ENCODE data around the gene CCDC184. TPM values are rescaled to one million over a fixed set of nuclear protein-coding genes. Genes with fewer than 3 reads are reported as not detected.
A peak's percentile ranks its signal among the peaks of the same experiment; 100 is the strongest.

Gene CCDC184
- total RNA-seq, 6 donors from 2014 or later: 0.17 to 1.3 (median 0.93) TPM

DNA sequence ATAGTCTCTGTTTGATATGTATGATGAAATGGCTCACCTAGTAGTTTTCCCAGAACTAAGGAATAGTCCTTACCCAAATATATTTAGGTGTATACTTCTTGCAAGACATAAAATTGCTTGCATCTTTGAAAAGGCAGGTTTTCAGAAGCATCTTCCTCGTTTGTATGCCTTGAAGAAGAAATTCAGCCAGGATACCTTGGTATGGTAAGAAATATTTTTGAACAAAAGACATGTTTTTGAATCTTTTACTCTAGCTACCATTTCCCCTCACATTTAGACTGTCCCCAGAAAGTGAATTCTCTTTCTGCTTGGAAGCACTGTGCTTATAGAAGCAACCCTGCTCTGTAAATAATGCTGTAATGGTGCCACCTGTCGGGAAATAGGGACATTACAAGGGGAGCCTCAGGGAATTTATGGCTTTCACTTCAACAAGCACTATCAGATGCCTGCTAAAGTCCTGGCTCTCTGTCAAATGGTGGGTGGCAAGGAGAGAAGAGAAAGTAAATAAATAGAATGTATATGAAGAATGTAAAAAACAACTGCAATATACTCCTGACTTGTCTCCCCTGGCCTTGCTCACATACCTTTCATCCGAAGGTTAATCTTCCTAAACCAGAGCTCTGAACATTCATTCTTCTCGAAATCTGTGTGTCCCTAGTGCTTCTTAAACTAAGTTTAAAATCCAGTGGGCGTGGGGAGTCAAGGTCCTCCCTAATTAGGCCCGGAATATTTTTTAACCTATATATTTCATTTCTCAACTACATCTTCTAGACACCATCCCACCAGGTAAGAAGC, 6.1 kb downstream of the CCDC184 start:
- WGBS, 2 donors: 46 to 47% methylated on average over 6 of the region's 6 CpGs
- DNase-seq (peak in 1 of 2 donors; percentile 45), ATAC-seq (ENCODE audit: low FRiP score in 2 of 2) (peak; percentile 72 to 90)

DNA sequence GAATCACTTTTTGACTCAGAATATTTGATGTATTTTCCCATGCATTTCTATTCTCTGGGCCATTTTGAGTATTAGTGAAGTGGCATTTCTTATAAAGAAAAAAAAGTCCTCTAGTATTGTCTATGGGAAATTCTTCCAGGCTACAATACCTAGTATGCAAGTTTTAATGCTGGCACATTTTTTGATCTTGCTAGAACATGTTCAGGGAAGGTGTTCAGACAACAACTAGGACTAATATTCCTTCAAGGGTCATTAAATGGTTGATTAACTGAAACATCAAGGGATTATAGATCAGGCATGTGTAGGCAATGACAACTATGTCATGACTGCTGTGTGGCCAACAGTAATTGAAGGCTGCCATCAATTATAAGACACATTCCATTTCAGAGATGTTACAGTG, 7.7 kb downstream of the CCDC184 start:
- Histone ChIP-seq H3K27me3 (no peaks in the 10 kb centered on the region), H3K36me3 (no peaks in the 10 kb centered on the region), H3K9me3 (no peaks in the 10 kb centered on the region), H3K27ac (no peak overlapping the region), H3K4me1 (peaks cover 0 to 17% (median 12%) of the 10 kb centered on the region in 4 donors), H3K4me3 (no peak overlapping the region)
- DNase-seq (no peak), ATAC-seq (ENCODE audit: low FRiP score in 2 of 2) (no peak)
- TF ChIP-seq, protein P1, sequence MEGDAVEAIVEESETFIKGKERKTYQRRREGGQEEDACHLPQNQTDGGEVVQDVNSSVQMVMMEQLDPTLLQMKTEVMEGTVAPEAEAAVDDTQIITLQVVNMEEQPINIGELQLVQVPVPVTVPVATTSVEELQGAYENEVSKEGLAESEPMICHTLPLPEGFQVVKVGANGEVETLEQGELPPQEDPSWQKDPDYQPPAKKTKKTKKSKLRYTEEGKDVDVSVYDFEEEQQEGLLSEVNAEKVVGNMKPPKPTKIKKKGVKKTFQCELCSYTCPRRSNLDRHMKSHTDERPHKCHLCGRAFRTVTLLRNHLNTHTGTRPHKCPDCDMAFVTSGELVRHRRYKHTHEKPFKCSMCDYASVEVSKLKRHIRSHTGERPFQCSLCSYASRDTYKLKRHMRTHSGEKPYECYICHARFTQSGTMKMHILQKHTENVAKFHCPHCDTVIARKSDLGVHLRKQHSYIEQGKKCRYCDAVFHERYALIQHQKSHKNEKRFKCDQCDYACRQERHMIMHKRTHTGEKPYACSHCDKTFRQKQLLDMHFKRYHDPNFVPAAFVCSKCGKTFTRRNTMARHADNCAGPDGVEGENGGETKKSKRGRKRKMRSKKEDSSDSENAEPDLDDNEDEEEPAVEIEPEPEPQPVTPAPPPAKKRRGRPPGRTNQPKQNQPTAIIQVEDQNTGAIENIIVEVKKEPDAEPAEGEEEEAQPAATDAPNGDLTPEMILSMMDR (IDR thresholded peaks at IDR 0.05): no peak
- TF ChIP-seq EP300 (IDR thresholded peaks at IDR 0.05) (no peak), POLR2AphosphoS5 (IDR thresholded peaks at IDR 0.05) (no peak), POLR2A (IDR thresholded peaks at IDR 0.05) (no peak)

More for the DNA sequence above, 6.1 kb downstream of the CCDC184 start:
- TF ChIP-seq POLR2A (IDR thresholded peaks at IDR 0.05) (no peak), EP300 (IDR thresholded peaks at IDR 0.05) (no peak)
- TF ChIP-seq, protein P1 (IDR thresholded peaks at IDR 0.05): peak; percentile 83 to 88 (median 84)
- H3K4me3 ChIP-seq: no peak overlapping the region
- peaks cover 0 to 8% (median 3%) of the 10 kb centered on the region in 4 donors for H3K27me3 ChIP-seq
- no peak overlapping the region for H3K27ac ChIP-seq
- H3K36me3 ChIP-seq: no peaks in the 10 kb centered on the region
- H3K4me1 ChIP-seq: peaks cover 3 to 17% (median 15%) of the 10 kb centered on the region in 4 donors
- no peaks in the 10 kb centered on the region for H3K9me3 ChIP-seq

DNA sequence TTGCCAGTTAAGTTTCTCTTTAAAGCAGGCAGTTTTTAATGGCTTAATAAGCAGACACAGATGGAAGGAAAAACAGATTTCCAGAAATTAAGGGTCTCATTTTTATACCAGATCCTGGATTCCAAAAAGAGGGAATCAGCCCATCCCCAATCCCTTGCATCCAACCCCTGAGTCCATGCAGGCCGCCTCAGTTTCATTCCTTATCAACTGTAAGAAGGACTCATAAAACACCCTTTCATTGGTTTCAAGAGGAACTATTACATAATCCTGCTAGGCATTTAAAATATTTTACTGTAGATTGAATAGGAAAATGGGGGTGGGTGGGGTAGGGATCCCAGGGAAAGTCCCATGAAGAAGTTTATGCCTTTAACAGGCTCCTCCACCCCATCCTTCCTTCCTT, 9.4 kb downstream of the CCDC184 start:
- DNase-seq: no peak
- H3K4me3 ChIP-seq: no peak overlapping the region
- no peak for TF ChIP-seq POLR2AphosphoS5 (IDR thresholded peaks at IDR 0.05)
- no peak for TF ChIP-seq POLR2A (IDR thresholded peaks at IDR 0.05)
- TF ChIP-seq EP300 (IDR thresholded peaks at IDR 0.05): no peak
- TF ChIP-seq, protein P1 (IDR thresholded peaks at IDR 0.05): no peak
- peak overlapping the region in 2 of 4 donors; percentile 19 to 28 for H3K27ac ChIP-seq
- peaks cover 3 to 23% (median 17%) of the 10 kb centered on the region in 4 donors for H3K4me1 ChIP-seq
- H3K9me3 ChIP-seq: no peaks in the 10 kb centered on the region
- no peaks in the 10 kb centered on the region for H3K36me3 ChIP-seq
- ATAC-seq (ENCODE audit: low FRiP score in 2 of 2): no peak
- 55 to 58% methylated on average over 1 of the region's 1 CpG for WGBS, 2 donors
- no peaks in the 10 kb centered on the region for H3K27me3 ChIP-seq

DNA sequence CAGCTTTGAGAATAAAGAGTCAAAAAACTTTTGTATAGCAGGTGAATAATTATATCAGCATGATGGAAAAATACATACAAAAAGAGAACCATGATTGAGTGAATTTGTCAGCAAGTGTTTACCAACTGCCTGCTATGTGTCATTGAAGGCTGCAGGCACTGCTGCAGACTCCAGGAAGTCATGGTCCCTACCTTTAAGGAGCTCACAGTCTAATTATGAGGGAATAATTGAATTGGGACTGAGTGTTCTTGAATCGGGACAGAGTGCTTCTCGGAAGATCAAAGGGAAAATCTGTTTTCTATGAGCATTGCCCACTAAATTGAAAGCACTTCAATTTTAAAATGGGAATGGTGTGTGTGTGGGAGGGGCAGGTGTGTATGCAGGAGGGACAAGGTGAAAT, 10.2 kb downstream of the CCDC184 start:
- H3K4me1 ChIP-seq: peaks cover 3 to 23% (median 18%) of the 10 kb centered on the region in 4 donors
- peak overlapping the region in 2 of 4 donors; percentile 19 to 28 for H3K27ac ChIP-seq
- 37 to 57% methylated on average over 2 of the region's 2 CpGs for WGBS, 2 donors
- DNase-seq (no peak), ATAC-seq (ENCODE audit: low FRiP score in 2 of 2) (no peak)
- no peaks in the 10 kb centered on the region for H3K36me3 ChIP-seq
- TF ChIP-seq, protein P1 (IDR thresholded peaks at IDR 0.05): no peak
- TF ChIP-seq POLR2AphosphoS5 (IDR thresholded peaks at IDR 0.05) (no peak), POLR2A (IDR thresholded peaks at IDR 0.05) (no peak), EP300 (IDR thresholded peaks at IDR 0.05) (no peak)
- no peak overlapping the region for H3K4me3 ChIP-seq
- H3K27me3 ChIP-seq: no peaks in the 10 kb centered on the region
- no peaks in the 10 kb centered on the region for H3K9me3 ChIP-seq

All from upper lobe of left lung (tissue), 6 donors.